ENCODE results near the gene MYH16.
"Not testable (repeated sequence)": the region's sequence is repeated elsewhere in the genome, so short reads cannot be mapped to it uniquely, and the experiment has no call there.

Gene MYH16

DNA sequence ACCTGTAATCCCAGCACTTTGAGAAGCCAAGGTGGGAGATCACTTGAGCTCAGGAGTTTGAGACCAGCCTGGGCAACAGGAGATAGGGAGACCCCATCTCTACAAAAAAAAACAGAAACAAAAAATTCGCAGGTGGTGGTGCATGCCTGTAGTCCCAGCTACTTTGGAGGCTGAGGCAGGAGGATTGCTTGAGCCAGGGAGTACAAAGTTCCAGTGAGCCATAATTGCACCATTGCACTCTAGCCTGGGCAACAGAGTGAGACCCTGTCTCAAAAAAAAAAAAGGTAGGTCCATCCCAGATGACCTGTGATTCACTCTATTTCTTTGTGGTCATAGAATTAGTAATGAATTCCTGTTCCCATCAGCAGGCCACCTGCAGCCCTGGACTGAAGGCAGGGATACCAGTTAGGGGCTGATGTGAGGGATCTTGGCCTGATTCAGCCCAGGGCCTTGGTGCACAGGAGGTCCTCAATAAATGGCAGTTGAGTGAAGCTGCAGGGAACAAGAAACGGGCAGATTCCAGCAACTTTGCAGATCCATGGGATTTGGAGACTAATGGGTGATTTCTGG is at the start of gene MYH16:
TSS of gene MYH16 (plus strand) at position 364 of the 570 bp plus-strand sequence.
- no peak for DNase-seq (ENCODE audit: low read depth in 2 of 3, low spot score in 2 of 3)

DNA sequence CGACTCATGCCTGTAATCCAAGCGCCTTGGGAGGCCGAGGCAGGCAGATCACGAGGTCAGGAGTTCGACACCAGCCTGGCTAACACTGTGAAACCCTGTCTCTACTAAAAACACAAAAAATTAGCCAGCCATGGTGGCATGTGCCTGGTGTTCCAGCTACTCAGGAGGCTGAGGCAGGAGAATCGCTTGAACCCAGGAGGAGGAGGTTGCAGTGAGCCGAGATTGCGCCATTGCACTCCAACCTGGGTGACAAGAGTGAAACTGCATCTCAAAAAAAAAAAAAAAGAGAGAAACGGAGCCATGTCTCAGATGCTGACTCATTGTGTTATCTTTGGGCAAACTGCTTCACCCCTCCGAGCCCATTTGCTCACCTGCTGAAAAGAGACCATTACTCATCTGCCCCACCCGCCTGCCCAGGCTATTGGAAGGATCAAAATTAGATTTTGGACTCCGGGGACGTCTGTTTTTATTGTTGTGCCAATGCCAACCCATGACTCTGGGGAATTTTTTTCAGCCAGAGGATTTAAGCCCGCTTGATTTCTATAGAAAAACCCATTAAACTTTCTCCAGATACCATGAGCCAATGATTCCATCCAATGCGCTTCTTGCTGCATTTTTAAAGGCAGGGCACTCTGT is 48.3 kb upstream of the MYH16 start:
- DNase-seq (ENCODE audit: low read depth in 2 of 3, low spot score in 2 of 3), result not testable (repeated sequence)

DNA sequence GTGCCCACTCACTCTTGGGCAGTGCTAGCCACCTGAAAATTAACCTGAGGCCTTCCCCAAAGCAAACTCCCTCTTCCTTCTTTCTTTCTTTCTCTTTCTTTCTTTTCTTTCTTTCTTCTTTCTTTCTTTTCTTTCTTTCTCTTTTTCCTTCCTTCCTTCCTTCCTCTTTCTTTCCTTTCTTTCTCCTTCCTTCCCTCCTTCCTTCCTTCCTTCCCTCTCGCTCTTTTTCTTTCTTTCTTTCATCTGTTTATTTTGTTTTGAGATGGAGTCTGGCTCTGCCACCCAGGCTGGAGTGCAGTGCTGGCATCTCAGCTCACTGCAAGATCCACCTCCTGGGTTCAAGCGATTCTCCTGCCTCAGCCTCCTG is 47.8 kb upstream of the MYH16 start:
- no peak for DNase-seq (ENCODE audit: low read depth in 2 of 3, low spot score in 2 of 3)

DNA sequence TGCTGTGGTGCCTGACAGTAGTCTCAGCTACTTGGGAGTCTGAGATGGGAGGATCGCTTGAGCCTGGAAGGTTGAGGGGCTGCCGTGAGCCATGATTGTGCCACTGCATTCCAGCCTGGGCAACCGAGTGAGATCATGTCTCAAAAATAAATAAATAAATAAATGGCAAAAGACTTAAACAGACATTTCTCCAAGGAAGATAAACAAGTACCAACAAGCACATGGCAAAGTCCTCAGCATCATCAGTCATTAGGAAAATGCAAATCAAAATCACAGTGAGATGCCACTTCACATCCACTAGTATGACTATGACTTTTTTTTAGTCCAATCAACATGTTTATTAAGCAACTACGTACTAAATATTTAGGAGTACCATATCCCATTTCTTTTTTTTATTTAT is 43.4 kb upstream of the MYH16 start:
- no peak for DNase-seq (ENCODE audit: low read depth in 2 of 3, low spot score in 2 of 3)

DNA sequence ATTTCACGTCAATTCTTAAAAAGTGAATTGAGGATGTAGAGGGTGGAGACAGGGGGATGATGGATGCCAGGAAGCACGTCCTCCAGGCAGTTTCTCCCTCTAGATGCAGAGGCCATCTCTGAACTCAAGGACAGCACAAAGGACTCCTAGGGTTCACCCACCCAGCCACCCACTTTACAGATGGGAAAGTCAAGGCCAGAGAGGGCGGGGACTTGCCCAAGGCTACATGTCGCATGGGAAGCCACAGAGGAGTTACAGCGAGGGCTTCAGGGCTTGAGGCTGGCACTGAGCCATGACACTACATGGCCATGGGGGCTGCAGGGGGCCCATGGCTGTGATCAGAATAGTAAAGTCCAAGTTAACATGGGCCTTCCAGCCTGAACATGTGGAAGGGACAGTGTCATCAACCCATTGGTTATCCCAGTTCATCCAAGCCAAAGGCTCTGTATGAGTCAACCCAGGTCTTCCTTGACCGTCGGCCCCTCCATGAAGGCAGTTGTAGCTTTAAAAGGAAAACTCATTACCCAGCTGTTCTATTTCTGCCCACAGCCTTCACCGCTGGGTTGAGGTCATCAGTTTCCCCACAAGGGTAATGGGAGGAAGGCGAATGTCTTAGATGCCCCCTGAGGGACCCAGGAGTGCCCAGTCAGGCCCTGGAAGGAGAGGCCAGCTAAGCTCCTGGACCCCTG is 40.4 kb upstream of the MYH16 start:
- DNase-seq (ENCODE audit: low read depth in 2 of 3, low spot score in 2 of 3), result no peak

DNA sequence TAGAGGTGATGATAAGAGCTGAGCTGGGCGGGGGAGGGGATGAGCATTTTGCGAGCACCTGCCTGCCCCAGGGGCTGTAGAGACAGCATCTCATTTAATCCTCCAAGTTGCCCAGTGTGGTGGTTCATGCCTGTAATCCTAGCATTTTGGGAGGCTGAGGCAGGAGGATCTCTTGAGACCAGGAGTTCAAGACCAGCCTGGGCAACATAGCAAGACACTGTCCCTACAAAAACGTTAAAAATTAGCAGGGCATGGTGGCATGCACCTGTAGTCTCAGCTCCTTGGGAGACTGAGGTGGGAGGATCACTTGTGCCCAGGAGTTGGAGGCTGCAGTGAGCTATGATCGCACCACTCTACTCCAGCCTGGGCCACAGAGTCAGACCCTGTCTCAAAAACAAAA is 39.7 kb upstream of the MYH16 start:
- DNase-seq (ENCODE audit: low read depth in 2 of 3, low spot score in 2 of 3), result not testable (repeated sequence)

DNA sequence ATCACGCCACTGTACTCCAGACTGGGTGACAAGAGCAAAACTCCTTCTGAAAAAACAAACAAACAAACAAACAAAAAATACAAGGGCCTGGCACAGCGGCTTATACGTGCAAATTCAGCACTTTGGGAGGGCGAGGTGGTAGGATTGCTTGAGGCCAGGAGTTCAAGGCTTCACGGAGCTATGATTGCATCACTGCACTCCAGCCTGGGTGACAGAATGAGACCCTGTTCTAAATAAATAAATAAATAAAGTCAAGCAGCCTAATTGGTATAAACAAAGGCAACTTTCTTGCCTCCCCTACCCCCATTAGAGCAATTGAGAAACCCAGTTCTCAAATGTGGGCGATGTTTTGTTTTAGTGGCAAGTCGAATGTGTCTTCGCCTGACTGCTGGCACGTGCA is 38.5 kb upstream of the MYH16 start:
- no peak for DNase-seq (ENCODE audit: low read depth in 2 of 3, low spot score in 2 of 3)

DNA sequence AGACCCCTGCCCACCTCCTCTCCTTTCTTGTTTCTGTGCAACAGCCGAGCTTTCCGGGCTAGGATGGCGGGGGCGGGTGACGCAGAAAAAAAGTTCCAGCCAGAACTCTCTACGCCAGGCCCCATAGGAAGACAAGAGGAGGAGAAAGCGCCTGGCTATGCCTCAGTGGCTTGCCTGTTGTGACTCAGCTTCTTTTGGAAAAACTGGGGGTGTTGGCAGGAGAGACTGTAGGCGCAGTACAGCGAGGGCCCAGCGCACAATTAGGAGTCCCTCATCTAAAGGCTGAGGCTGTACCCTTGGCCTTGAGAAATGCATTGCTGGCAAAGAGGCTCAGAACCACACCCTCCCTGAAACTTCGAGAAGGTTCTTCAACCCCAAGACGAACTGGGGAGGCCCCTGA is 36.7 kb upstream of the MYH16 start:
- DNase-seq (ENCODE audit: low read depth in 2 of 3, low spot score in 2 of 3), result no peak

DNA sequence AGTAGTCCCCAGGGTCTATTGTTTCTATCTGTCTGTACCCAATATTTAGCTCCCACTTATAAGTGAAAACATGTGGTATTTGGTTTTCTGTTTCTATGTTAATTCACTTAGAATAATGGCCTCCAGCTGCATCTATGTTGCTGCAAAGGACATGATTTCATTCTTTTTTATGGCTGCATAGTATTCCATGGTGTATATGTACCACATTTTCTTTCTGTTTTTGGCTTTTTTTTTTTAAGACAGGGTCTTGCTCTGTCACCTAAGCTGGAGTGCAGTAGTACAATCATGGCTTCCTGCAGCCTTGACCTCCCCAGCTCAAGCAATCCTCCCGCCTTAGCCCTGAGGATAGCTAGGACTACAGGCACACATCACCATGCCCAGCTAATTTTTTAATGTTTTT is 34.8 kb upstream of the MYH16 start:
- not testable (repeated sequence) for DNase-seq (ENCODE audit: low read depth in 2 of 3, low spot score in 2 of 3)

DNA sequence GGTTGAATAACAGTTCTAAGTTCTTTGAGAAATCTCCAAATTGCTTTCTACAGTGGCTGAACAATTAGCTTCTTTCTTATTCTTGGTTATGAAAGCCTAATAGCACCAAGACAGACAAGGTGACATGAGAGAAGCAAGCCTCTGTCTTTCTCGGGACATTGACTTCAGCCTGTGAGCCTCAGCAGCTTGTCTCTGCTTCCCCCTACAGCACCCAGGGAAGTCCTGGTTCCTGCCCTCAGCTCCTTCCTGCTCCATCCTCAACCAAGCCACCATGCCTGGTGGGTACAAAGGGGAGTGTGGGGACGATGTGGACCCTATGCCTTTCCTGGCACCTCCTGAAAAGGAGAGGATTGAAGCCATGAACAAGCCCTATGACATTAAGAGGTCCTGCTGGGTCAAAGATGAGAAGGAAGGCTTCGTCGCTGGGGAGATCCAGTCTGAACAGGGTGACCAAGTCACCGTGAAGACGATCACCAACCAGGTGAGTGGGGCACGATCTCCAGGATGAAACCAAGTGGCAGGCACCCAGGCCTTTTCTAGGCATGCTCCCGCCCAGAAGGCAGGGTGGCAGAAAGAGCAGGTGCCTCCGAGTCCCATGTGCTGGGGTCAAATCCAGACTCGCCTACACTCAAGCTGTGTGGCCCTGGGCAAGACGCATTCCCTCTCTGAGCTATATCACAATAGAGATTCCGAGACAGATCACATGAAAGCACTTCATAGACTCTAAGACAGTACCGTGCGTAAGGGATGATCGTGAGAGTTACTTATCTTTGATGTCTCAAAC is 33.9 kb upstream of the MYH16 start:
- no peak for DNase-seq (ENCODE audit: low read depth in 2 of 3, low spot score in 2 of 3)

DNA sequence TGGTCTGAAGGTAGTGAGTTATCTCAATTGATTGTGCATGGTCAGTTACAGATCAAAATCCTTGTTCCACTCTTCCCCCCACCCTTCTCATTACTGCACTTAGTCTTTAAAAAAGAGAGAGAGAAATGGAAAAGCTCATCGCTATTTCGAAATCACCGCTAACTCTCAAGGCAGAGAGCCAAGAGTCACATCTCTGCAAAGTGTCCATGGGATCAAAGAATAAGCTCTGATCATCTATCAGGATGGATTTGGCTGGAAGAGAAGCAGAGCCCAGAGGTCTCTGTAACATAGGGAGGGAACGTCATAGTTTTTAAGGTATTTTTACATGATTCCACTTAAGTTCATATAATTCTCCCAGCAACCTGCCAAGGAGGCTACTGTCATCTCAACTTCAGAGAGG is 30.0 kb upstream of the MYH16 start:
- no peak for DNase-seq (ENCODE audit: low read depth in 2 of 3, low spot score in 2 of 3)

DNA sequence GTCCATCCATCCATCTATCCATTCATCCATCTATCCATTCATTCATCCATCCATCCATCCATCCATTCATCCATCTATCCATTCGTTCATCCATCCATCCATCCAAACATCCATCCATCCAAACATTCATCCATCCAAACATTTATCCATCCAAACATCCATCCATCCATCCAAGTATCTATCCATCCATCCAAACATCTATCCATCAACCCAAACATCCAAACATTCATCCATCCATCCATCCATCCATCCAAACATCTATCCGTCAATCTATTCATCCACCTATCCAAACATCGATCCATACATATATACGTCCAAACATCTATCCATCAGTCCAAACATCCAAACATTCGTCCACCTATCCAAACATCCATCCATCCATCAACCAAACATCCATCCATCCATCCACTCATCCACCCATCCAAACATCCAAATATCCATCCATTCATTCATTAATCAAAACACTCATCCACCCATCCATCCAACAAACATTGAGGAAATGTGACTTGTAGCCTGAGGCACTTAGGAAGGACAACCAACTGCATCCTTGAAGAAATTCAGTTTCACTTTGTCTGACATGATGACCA is 28.8 kb upstream of the MYH16 start:
- no peak for DNase-seq (ENCODE audit: low read depth in 2 of 3, low spot score in 2 of 3)

DNA sequence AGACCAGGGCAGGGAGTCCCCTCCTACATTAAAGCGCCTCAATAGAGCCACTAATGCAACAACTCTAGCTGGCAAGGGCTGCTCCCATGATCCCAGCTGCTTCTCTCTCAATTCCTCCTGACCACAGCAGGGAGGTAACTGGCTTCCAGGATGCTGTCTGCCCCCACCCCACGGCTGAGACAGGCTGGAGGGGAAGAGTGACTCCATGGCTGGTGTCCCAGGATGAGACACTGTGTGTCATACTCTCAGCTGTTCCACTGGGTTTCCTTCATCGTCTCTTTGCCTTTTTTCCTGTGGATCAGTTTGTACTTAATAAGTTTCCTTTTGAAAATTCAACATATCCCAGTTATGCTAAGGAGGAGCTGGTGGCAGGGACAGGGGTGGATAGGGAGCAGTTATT is 27.7 kb upstream of the MYH16 start:
- DNase-seq (ENCODE audit: low read depth in 2 of 3, low spot score in 2 of 3), result no peak

DNA sequence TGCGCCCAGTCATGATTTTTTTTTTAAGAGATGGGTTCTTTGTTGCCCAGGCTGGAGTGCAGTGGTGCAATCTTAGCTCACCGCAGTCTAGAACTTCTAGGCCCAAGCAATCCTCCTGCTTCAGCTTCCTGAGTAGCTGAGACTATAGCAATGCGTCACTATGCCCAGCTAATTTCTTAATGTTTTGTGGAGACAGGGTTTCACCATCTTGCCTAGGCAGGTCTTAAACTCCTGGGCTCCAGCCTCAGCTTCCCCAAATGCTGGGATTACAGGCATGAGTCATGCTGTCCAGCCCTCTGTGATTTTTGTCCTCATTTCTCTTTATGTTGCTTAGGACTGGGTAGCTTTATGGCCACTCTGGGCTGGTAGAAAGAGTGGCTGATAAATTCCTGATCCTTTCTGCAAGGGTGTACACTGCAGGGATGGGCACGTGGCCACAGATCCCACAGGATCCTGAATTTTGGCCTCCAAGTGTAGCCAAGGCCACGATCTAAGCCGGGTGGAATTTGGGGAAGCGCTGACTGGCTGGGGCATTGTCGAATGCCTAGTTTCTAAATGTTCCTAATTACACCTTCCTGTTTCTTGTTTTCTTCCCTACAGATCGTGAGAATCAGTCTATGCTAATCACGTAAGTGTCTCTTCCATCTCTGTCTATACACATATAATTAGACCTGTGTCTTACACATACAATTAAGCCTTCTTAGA is 24.1 kb upstream of the MYH16 start:
- DNase-seq (ENCODE audit: low read depth in 2 of 3, low spot score in 2 of 3), result no peak

DNA sequence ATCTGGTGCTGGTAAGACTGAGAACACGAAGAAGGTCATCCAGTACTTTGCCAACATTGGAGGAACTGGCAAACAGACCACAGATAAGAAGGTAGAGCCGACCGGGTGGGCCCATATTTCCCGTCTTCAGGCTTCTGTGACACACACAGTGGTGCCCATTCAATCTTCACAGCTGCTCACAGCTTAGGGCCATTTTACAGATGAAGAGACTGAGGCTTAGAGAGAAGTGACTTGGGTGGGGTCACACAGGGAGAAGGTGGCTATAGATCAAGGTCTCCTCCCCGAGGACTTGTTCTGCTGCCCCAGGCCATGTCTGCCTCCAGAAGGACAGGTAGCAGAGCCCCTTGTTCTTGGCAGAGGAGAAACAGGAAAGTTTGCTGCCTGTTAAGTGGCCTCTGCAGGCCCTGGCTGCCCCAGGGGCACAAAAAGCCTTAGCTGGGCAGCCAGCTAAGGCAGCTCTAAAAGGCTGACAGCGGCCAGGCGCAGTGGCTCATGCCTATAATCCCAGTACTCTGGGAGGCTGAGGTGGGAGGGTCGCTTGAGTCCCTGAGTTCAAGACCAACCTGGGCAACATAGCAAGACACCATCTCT is 22.6 kb upstream of the MYH16 start:
- no peak for DNase-seq (ENCODE audit: low read depth in 2 of 3, low spot score in 2 of 3)

DNA sequence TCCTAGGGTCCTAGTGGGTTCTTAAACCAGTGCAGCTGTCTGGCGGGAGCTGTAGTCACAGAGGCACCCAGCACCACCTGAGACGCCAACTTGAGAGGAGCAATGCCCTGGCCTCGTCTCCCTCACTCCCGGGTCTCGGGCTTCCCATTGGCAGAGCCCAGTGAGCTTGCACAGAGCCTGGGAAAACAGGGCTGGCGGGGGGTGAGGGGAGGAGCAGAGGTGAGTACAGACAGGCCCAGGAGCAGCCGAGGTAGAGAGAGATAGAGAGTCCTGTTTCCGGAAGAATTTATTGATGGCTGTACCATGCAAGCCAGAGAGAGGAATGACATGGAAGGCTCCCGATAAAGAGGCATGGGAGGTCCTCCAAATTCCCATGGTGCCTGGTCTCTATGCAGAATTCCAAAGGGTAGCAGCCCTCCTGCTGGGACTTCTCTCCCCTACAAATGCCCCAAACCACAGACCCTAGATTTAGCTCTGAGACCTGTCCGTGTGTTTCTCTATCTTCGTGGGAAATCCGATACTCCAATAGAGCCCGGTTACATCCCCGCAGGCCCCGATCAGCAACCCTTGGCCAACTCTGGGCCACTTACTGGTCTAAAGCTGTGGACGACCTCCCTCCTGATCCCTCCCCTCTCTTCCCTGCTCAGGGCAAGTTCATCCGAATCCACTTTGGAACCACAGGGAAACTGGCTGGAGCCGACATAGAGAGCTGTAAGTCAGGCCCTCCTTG is 20.3 kb upstream of the MYH16 start:
- no peak for DNase-seq (ENCODE audit: low read depth in 2 of 3, low spot score in 2 of 3)

DNA sequence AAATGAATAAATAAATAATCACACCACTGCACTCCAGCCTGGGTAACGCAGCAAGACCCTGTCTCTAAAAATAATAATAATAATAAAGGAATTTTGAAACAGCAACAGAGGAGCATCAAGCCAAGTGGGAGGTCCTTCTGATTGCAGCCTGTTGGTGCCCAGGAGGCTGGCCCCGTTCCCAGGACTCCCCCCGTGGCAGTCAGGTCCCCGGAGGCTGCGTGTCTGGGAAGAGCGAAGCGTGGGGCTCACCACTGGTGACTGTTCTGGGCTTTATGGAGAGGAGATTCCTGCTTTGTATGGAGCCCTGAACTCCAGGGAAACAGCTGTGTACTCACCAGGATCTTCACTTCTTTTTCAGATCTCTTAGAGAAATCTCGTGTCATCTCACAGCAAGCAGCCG is 19.3 kb upstream of the MYH16 start:
- no peak for DNase-seq (ENCODE audit: low read depth in 2 of 3, low spot score in 2 of 3)

DNA sequence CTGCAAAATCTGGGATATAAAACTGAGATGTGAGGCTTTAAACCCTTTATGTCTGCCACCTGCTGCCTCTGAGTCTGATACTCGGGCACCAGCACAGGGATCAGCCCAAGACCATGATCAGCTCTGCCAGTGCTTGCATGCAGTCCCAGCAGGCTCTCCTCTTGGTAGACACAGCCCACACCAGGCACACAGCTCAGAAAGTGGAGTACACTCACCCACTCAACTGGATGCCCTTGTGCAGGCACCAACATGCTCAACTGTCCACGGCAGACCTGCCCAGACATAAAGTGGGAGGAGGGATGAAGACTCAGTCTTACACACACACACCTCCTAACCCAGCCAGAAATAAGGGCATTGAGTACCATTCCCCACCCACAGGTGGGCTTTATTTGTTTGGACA is 18.2 kb upstream of the MYH16 start:
- DNase-seq (ENCODE audit: low read depth in 2 of 3, low spot score in 2 of 3), result no peak

DNA sequence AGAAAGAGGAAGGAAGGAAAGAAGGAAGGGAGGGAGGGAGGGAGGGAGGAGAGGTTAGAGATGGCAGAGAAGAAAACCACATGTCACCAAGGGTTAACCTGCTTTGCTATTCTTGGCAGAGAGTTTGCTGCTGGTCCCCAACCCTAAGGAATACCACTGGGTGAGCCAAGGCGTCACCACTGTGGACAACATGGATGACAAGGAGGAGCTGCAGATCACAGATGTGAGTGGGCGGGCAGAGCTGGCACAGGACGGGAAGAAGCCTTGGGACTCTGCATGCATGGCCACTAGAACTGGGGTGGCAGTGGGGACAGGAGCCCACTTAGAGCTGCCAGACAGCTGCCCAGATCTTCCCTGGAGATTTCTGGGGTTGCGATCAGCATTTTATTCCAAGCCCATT is 17.2 kb upstream of the MYH16 start:
- DNase-seq (ENCODE audit: low read depth in 2 of 3, low spot score in 2 of 3), result no peak

DNA sequence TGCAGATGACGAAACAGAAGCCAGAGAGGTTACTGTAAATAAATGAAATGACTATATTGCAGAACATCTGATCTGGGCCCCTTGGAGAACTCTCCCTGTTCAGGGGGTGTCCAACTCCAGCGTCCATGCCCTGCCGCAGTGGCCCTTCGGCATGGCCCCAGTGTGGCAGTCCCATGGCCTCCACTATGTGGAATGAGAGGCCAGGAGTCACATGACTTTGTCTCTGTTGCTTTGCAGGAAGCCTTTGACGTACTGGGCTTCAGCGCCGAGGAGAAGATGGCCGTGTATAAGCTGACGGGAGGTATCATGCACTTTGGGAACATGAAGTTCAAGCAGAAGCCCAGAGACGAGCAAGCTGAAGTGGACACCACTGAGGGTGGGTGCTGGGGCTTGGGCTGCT is 15.6 kb upstream of the MYH16 start:
- DNase-seq (ENCODE audit: low read depth in 2 of 3, low spot score in 2 of 3), result no peak

All from activated CD8-positive, alpha-beta memory T cell treated with anti-CD3 and anti-CD28 coated beads for 48 hours (primary cell).